HepG2 (cell line): ENCODE results near the gene KHK. TPM values are rescaled to one million over a fixed set of nuclear protein-coding genes. Genes with fewer than 3 reads are reported as not detected.
A peak's percentile ranks its signal among the peaks of the same experiment; 100 is the strongest.

Experiments used
- ATF7-NPFF ChIP-seq: sonication (generic); formaldehyde crosslinking; IDR thresholded peaks from 2 replicates; pipeline ENCODE4 v1.8.1; 2023; ENCODE audit warnings: mild to moderate bottlenecking, low read depth, missing genetic modification reagents, moderate library complexity
- DR1 ChIP-seq: sonication (generic); formaldehyde crosslinking; IDR thresholded peaks from 2 replicates; pipeline ENCODE4 v1.8.0; 2021; ENCODE audit warnings: mild to moderate bottlenecking, missing genetic modification reagents, inconsistent platforms
- ISX ChIP-seq: sonication (generic); formaldehyde crosslinking; conservative IDR thresholded peaks from 2 replicates; pipeline ENCODE4 v1.5.0; 2020; ENCODE audit warnings: missing genetic modification reagents
- JUNB ChIP-seq: sonication (generic); formaldehyde crosslinking; IDR thresholded peaks from 2 replicates; pipeline ENCODE4 v1.8.0; 2022; ENCODE audit warnings: missing genetic modification reagents, mild to moderate bottlenecking, borderline replicate concordance
- KAT8 ChIP-seq: IDR thresholded peaks from 2 replicates; pipeline ENCODE4 v1.6.1; 2016; ENCODE audit warnings: missing genetic modification reagents, missing compliant biosample characterization
- NCOA1 ChIP-seq: sonication (generic); formaldehyde crosslinking; IDR thresholded peaks from 2 replicates; pipeline ENCODE4 v1.9.0; 2021; ENCODE audit warnings: missing genetic modification reagents
- RBM22 ChIP-seq: fragments of 200-400 bp; formaldehyde crosslinking; optimal IDR thresholded peaks from 2 replicates; pipeline ENCODE3; 2017; ENCODE audit warnings: mild to moderate bottlenecking, low read length, moderate library complexity
- SALL1 ChIP-seq: sonication (generic); formaldehyde crosslinking; IDR thresholded peaks from 2 replicates; pipeline ENCODE4 v1.8.0; 2022; ENCODE audit warnings: mild to moderate bottlenecking, missing genetic modification reagents
- SIX1 ChIP-seq: sonication (generic); formaldehyde crosslinking; IDR thresholded peaks from 2 replicates; pipeline ENCODE4 v1.4.0; 2020; ENCODE audit warnings: missing genetic modification reagents, borderline replicate concordance
- SIX4 ChIP-seq: sonication (generic); formaldehyde crosslinking; IDR thresholded peaks from 2 replicates; pipeline ENCODE4 v1.4.0; 2020; ENCODE audit warnings: missing genetic modification reagents
- STAT5B ChIP-seq: sonication (generic); formaldehyde crosslinking; IDR thresholded peaks from 2 replicates; pipeline ENCODE4 v1.4.0; 2020; ENCODE audit warnings: missing genetic modification reagents
- ZBTB21 ChIP-seq: sonication (generic); formaldehyde crosslinking; IDR thresholded peaks from 2 replicates; pipeline ENCODE4 v1.4.0; 2020; ENCODE audit warnings: missing genetic modification reagents
- ZKSCAN8 ChIP-seq: IDR thresholded peaks from 2 replicates; pipeline ENCODE4 v1.6.1; 2016; ENCODE audit warnings: borderline replicate concordance, missing genetic modification reagents, missing compliant biosample characterization
- ZNF788 ChIP-seq: sonication (generic); formaldehyde crosslinking; IDR thresholded peaks from 2 replicates; pipeline ENCODE4 v1.5.0; 2020; ENCODE audit warnings: mild to moderate bottlenecking, missing genetic modification reagents, borderline replicate concordance
- ZSCAN25 ChIP-seq: sonication (generic); formaldehyde crosslinking; IDR thresholded peaks from 2 replicates; pipeline ENCODE4 v1.8.0; 2022; ENCODE audit warnings: mild to moderate bottlenecking, missing genetic modification reagents
- polyA plus RNA-seq, 8 experiments: library from polyadenylated mRNA; depleted of rRNA in 3 of 8; stranded (reverse) in 7 of 8; unstranded in 1 of 8; fragments of >200 nt; fragmentation: Illumina TruSeq in 4 of 8; extraction: Trizol in 4 of 8; gene quantifications; 2 replicates each; pipeline versions ENCODE4 v1.2.1 to v1.2.3, GENCODE V29; 2011 to 2016; ENCODE audit warnings: low read depth in 4 of 8, missing spikeins in 1 of 8, mixed read lengths in 1 of 8; ENCODE audit not compliant: insufficient read depth in 1 of 8
- total RNA-seq, 5 experiments: library from RNA; depleted of rRNA; stranded (reverse); fragments of >200 nt; fragmentation: Illumina TruSeq; extraction: Trizol; gene quantifications; 2 replicates each; pipeline ENCODE4 v1.2.3, GENCODE V29; 2016; ENCODE audit warnings: low read depth in 1 of 5
- TF ChIP-seq, protein P1 (sequence below): sonication (generic); formaldehyde crosslinking; IDR thresholded peaks from 2 replicates; pipeline ENCODE4 v1.4.0; 2020; ENCODE audit warnings: low read depth, mild to moderate bottlenecking, missing genetic modification reagents
- TF ChIP-seq, protein P2 (sequence below): sonication (generic); formaldehyde crosslinking; IDR thresholded peaks from 2 replicates; pipeline ENCODE4 v1.8.1; 2023; ENCODE audit warnings: missing genetic modification reagents, inconsistent platforms, borderline replicate concordance
- TF ChIP-seq, protein P3 (sequence below): sonication (generic); formaldehyde crosslinking; IDR thresholded peaks from 2 replicates; pipeline ENCODE4 v1.9.0; 2022; ENCODE audit warnings: missing genetic modification reagents, mild to moderate bottlenecking, borderline replicate concordance
- TF ChIP-seq, protein P4 (sequence below): IDR thresholded peaks from 2 replicates; pipeline ENCODE4 v1.6.1; 2016; ENCODE audit warnings: mild to moderate bottlenecking
- TF ChIP-seq, protein P5 (sequence below): sonication (generic); formaldehyde crosslinking; conservative IDR thresholded peaks from 2 replicates; pipeline ENCODE4 v1.8.0; 2022; ENCODE audit warnings: mild to moderate bottlenecking, moderate library complexity, missing genetic modification reagents

KHK gene
- total and polyA plus RNA-seq, 2 of the 13 experiments (the other 11 are each of a cell fraction or from before 2014, with no cell fraction given): 40.9 to 99.2 TPM

DNA sequence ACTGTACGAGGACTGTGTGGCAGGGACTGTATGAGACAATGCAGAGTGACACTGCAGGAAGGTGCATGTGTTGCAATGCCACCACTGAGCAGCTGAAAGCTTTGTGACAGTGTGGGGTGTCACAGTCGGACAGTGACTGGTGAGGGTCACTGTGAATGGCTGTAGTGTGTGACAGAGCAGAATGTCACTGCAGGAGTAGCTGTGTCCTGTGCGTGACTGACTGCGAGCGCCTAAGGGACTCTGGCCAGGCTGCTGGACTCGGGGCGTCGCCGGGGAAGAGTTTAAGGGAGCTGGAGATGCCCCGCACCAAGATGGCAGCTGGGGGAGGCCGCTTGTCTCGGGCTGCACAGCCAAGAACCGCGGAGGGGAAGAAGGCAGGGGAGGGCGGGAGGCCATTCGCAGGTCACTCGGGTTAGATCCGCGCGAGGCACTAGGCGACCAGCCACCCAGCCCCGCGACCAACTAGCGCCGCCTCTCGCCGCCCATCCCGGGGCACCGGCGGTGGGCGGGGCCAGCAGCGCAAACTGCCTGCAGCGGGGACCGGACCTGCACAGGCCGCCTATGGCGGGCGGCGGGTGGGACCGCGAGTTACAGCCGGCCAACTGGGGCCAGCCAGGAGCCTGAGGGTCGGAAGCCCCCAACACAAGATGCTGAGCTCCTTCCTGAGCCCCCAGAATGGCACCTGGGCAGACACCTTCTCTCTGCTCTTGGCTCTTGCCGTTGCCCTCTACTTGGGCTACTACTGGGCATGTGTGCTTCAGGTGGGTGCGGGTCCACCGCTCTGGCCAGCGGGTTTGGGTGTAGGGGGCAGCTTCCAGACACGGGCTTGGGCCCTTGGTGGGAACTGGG, 37.0 kb downstream of the KHK start, which contains the start of gene ABHD1 (continued):
- TF ChIP-seq, protein P1, sequence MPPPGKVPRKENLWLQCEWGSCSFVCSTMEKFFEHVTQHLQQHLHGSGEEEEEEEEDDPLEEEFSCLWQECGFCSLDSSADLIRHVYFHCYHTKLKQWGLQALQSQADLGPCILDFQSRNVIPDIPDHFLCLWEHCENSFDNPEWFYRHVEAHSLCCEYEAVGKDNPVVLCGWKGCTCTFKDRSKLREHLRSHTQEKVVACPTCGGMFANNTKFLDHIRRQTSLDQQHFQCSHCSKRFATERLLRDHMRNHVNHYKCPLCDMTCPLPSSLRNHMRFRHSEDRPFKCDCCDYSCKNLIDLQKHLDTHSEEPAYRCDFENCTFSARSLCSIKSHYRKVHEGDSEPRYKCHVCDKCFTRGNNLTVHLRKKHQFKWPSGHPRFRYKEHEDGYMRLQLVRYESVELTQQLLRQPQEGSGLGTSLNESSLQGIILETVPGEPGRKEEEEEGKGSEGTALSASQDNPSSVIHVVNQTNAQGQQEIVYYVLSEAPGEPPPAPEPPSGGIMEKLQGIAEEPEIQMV (CRISPR knock-in tag): peak; percentile 30; the same call in 1 of the 2 replicates
- peak; percentile 75 for TF ChIP-seq SALL1
- no peak for TF ChIP-seq RBM22
- TF ChIP-seq KAT8 (CRISPR knock-in tag): peak; percentile 59; the same call in 1 of the 2 replicates
- no peak for TF ChIP-seq ZKSCAN8
- TF ChIP-seq SIX1: no peak
- TF ChIP-seq, protein P2, sequence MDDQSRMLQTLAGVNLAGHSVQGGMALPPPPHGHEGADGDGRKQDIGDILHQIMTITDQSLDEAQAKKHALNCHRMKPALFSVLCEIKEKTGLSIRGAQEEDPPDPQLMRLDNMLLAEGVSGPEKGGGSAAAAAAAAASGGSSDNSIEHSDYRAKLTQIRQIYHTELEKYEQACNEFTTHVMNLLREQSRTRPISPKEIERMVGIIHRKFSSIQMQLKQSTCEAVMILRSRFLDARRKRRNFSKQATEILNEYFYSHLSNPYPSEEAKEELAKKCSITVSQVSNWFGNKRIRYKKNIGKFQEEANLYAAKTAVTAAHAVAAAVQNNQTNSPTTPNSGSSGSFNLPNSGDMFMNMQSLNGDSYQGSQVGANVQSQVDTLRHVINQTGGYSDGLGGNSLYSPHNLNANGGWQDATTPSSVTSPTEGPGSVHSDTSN (CRISPR knock-in tag): no peak
- no peak for TF ChIP-seq JUNB (CRISPR knock-in tag)
- 0 out of 2 replicates have a peak, but pooled peaks have one; percentile 33 for TF ChIP-seq ATF7-NPFF (CRISPR knock-in tag)
- no peak for TF ChIP-seq ISX (CRISPR knock-in tag)
- TF ChIP-seq STAT5B (CRISPR knock-in tag): no peak
- TF ChIP-seq ZSCAN25 (CRISPR knock-in tag): peak; percentile 19; the same call in 1 of the 2 replicates
- TF ChIP-seq, protein P3, sequence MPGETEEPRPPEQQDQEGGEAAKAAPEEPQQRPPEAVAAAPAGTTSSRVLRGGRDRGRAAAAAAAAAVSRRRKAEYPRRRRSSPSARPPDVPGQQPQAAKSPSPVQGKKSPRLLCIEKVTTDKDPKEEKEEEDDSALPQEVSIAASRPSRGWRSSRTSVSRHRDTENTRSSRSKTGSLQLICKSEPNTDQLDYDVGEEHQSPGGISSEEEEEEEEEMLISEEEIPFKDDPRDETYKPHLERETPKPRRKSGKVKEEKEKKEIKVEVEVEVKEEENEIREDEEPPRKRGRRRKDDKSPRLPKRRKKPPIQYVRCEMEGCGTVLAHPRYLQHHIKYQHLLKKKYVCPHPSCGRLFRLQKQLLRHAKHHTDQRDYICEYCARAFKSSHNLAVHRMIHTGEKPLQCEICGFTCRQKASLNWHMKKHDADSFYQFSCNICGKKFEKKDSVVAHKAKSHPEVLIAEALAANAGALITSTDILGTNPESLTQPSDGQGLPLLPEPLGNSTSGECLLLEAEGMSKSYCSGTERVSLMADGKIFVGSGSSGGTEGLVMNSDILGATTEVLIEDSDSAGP (CRISPR knock-in tag): peak; percentile 87; the same call in 1 of the 2 replicates
- no peak for TF ChIP-seq DR1 (CRISPR knock-in tag)
- no peak for TF ChIP-seq ZBTB21 (CRISPR knock-in tag)
- TF ChIP-seq SIX4 (CRISPR knock-in tag): no peak
- no peak for TF ChIP-seq NCOA1 (CRISPR knock-in tag)
- peak; percentile 31; the same call in 1 of the 2 replicates for TF ChIP-seq ZNF788 (CRISPR knock-in tag)
- TF ChIP-seq, protein P4, sequence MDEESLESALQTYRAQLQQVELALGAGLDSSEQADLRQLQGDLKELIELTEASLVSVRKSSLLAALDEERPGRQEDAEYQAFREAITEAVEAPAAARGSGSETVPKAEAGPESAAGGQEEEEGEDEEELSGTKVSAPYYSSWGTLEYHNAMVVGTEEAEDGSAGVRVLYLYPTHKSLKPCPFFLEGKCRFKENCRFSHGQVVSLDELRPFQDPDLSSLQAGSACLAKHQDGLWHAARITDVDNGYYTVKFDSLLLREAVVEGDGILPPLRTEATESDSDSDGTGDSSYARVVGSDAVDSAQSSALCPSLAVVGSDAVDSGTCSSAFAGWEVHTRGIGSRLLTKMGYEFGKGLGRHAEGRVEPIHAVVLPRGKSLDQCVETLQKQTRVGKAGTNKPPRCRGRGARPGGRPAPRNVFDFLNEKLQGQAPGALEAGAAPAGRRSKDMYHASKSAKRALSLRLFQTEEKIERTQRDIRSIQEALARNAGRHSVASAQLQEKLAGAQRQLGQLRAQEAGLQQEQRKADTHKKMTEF (CRISPR knock-in tag): peak; percentile 80; the same call in 1 of the 2 replicates
- TF ChIP-seq, protein P5, sequence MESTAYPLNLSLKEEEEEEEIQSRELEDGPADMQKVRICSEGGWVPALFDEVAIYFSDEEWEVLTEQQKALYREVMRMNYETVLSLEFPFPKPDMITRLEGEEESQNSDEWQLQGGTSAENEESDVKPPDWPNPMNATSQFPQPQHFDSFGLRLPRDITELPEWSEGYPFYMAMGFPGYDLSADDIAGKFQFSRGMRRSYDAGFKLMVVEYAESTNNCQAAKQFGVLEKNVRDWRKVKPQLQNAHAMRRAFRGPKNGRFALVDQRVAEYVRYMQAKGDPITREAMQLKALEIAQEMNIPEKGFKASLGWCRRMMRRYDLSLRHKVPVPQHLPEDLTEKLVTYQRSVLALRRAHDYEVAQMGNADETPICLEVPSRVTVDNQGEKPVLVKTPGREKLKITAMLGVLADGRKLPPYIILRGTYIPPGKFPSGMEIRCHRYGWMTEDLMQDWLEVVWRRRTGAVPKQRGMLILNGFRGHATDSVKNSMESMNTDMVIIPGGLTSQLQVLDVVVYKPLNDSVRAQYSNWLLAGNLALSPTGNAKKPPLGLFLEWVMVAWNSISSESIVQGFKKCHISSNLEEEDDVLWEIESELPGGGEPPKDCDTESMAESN (CRISPR knock-in tag): peak; percentile 57; the same call in 1 of the 2 replicates
